ENCODE measurements around the gene PIGZ.
A peak's percentile ranks its signal among the peaks of the same experiment; 100 is the strongest.
"Not testable (repeated sequence)": the region's sequence is repeated elsewhere in the genome, so short reads cannot be mapped to it uniquely, and the experiment has no call there.

Gene PIGZ

DNA sequence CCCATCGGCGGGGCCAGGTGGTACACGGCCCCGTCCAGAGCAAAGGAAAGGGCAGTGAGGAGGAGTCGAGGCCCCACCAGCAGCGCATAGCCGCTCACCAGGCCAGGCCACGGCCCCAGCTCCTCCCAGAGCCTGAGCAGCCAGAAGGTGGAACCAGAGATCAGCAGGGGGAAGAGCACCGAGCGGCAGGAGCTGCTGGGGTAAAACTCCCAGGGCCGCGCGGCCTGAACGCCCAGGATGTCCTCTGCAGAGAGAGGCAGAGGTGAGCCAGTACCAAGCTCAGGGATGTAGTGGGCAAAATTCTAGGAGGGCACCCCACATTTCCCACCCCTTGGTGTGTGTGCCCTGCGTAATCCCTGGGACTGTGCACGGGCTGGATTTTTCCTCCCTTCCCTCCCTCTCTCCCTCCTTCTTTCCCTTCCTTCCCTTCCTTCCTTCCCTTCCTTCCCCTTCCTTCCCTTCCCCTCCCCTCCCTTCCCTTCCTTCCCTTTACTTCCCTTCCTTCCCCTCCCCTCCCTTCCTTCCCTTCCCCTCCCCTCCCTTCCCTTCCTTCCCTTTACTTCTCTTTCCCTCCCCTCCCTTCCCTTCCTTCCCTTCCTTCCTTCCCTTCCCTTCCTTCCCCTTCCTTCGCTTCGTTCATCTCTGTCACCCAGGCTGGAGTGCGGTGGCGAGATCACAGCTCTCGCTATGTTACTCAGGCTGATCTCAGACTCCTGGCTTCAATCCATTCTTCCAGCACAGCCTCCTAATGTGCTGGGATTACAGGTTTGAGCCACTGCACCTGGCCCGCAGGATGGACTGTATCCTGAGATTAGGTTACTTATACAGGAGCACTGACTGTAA, 20.0 kb downstream of the PIGZ start:
- no peak for DNase-seq

DNA sequence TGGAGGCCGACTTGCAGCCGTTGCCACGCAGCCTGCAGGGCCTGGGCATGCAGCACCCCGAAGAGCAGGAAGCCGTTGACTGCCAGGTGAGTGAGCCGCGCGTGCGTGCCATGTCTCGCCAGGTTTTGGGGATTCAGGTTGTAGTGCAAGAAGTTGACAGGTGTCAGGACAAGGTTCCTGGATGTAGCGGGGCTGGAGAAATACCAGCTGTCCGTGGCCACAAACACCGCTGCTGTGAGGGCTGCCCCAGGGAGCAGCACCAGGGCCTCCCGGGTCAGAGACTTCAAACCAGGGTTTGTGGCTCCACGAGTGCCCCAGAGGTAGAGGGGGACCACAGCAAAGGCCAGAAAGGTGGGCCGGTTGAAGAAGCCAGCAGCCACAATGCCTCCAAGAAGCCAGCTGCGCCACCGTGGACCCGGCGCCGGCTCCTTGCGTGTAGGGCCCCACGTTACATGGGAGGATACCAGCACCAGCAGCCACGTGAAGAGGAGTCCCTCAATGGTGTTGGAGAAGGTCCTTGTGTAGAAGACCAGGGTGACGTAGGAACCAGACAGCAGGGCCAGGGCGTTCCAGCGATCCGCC, 20.7 kb downstream of the PIGZ start:
- no peak for DNase-seq

DNA sequence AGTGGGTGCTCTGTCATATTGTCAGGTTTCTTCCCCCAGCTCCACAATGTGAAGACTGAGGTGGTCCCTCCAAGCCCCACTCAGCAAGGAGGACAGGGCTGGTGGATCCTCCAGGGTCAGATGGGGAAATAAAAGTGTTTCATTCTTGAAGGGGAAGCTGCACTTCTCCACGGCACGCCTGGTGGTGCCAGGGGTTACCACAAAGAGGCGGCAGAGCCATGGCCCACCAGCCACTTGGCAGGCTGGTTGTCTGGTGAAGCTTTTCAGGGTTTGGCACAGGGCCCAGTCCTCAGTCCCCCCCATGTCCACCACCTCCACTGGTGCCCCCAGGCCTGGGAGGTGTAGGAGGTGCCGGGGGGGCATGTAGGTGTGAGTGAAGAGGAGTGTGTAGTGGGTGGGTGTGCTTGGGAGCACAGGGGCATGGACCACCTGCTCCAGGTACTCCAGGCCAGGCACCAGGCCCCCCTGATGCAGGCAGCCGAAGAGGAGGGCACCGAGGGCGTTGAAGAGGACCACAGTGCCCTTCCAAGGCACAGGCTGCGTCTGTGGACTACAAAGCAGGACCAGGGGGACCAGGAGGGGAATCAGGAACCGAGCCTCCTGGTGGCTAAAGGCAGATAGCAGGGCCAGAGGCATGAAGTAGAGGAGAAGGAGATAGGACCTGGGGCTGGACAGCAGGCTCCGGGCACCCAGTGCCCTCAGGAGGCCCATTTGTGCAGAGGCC, 21.3 kb downstream of the PIGZ start:
- DNase-seq, result no peak

DNA sequence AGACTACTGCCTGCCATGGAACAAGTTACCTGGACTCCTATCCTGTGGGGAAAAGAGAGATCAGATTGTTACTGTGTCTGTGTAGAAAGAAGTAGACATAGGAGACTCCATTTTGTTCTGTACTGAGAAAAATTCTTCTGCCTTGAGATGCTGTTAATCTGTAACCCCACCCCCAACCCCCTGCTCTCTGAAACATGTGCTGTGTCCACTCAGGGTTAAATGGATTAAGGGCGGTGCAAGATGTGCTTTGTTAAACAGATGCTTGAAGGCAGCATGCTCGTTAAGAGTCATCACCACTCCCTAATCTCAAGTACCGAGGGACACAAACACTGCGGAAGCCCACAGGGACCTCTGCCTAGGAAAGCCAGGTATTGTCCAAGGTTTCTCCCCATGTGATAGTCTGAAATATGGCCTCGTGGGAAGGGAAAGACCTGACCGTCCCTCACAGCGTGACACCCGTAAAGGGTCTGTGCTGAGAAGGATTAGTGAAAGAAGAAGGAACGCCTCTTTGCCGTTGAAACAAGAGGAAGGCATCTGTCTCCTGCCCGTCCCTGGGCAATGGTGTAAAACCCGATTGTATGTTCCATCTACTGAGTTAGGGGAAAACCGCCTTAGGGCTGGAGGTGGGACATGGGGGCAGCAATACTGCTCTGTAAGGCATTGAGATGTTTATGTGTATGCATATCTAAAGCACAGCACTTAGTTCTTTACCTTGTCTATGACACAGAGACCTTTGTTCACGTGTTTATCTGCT, 24.4 kb downstream of the PIGZ start:
- DNase-seq, result not testable (repeated sequence)

DNA sequence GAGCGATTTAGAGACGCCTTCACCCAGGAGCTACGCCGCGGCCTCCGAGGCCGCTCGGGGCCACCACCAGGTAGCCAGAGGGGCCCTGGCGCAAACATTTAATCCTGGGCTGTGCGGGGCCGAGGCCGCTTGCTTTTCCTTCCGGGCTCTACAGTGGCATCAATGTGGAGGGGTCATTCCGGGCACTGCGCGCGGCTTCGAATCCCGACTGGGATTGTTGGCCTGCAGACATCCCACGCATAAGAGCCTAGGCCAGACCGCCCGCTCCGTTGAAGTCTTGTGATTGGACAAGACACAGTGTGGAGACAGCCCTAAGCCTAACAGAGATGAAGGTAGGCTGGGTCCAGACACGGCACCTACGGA, 25.7 kb downstream of the PIGZ start:
- no peak for DNase-seq

DNA sequence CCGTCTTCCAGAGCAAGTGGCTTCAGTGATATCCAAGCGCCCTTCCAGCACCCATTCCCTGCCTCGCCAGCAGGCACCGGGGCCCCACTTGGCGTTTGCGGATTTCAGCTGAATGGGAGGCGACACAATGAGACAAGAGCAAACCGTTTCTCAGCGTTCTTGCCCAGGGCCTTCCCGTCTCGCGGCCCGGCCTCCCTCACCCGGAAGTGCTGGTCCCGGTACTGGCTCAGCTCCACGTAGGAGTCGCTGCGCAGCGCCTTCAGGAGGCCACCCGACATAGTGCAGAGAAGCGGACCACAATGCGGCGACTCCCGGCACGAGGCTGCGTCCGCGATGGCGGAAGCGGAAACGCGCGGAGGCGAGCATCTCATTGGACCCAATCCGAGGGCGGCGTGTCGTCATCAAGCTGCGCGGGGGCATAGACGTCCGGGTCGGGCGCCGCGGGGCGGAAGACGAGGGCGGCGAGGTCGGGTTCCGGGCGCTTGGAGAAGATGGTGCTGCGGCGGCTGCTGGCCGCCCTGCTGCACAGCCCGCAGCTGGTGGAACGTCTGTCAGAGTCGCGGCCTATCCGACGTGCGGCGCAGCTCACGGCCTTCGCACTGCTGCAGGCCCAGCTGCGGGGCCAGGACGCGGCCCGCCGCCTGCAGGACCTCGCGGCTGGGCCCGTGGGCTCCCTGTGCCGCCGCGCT, 26.3 kb downstream of the PIGZ start, which contains the start of gene NCBP2:
Gene NCBP2, minus strand, starts transcription at position 303 of the 689 bp plus-strand sequence. Its CDS starts 25 bp downstream, at position 278.
- peak; percentile 95 to 98 for DNase-seq

DNA sequence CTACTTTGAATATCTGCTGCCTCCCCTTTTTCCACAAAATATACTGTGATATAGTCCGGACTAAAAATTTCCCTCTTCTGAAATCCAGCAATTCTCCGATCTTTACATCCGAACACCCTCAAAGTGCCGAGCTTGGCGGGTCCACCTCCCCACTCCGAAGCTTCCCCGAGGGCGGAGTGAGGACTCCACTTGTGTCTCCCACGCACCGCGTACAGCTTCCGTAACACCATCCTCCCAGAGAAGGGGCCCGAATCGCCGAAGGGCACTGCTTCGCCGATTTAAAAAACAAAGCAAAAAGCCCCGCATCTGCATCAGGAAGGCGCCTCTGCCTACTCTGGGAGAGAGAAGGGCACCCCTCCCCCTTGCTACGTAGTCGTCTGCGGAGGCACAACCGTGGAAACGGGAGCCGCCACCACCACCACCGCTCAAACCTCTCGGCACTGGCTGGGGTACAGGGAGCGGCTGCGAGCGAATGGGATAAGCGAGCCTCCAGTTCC, 26.9 kb downstream of the PIGZ start:
- no peak for DNase-seq

DNA sequence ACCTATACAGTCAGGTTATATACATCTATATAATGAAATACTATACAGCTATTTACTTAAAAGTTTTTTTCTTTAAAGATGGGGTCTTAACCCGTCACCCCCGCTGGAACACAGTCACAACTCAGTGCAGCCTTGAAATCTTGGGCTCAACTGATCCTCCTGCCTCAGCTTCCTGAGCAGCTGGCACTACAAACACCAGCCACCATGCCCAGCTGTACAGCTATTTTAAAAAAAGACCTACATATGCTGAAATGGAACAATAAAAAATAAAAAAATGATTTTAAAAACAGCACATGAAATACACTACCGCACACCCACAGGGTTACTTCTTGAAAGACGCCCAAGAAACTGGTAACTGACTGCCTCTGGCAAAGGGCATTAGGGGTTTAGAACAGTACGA, 30.1 kb downstream of the PIGZ start:
- no peak for DNase-seq

DNA sequence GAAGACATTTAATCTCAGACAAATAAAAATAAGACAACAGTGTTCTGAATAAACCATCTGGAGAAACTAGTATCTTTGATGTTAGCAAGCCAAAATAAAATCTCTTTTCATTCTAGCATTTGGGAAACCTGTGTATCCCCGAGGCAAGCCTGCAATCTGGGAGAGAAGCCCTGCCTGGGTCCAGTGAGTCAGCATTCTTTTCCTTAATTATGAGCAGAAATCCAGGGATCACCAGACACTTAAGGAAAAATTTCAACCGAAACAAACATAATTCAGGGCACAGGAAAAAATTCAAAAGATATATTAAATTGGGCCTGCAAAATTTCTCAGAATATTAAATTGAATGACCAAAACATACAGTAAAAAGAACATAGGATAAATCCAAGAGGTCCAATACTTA, 30.5 kb downstream of the PIGZ start:
- DNase-seq, result no peak

DNA sequence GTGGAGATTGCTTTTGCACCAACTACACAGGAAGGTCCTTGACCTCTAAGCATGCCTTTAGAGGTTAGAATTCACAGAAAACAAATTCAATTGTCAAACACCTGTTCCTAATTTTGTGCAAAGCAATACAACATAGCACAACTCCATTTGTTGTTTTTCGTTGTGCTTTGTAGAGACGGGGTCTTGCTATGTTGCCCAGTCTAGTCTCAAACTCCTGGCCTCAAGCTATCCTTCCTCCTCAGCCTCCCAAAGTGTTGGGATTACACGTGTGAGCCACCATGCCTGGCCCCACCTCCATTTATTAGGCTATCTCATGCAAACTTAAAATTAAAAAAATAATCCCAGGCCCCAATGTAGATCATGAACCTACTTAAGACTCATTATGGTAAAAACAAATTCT, 32.3 kb downstream of the PIGZ start:
- DNase-seq, result no peak

DNA sequence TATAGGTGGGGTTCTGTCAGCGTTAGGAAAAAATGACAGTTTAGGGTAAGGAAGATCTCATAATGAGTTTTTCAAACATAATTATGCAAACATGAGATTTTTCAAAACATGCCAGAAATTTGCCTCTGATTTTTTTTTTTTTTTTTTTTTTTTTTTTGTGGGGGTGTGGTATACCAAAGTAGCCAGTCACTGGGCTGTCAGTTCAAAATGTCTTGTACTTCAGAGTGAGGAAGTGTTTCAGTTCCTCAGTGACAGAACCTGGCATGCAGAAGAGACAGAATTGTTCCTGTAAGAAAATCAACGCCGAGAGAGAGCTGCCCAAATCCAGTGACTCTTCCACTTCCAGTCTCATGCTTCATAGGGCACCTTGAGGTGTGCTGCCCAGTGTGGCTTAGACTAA, 36.0 kb downstream of the PIGZ start:
- DNase-seq, result no peak

DNA sequence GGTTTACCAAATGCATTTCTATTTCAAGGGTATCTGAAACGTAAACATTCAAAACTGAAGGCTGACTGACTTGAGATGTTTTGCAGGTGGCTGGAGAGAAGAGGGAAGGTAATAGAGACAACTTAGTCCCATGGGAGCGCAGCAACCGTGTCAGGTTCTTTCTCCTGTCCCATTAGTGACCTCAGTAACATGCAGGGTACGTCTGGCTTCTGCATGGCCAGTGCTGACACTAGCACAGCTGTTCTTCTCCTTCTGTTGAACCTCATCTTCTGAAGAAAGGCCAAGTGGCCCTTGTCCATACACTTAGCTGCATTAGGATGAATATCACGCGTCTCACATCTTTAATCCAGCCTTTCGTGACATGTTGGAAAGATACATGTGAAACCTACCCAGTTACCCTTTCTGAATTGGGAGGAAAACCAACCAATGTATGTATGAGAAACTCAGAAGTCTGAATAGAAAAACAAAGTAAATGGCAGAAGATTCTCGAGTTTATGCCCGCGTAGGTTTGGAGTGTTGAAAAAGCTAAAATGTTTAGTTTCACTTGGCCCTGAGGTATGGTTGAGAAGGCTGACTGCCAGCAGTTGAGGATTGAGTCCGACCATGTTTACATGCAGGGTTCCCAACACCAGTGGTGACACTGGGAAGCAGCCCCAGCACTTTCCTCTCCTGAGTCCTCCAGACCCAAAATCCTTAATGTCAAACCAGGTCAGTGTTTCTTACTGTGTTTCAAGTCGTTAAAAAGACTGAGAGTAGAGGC, 36.6 kb downstream of the PIGZ start:
- no peak for DNase-seq

DNA sequence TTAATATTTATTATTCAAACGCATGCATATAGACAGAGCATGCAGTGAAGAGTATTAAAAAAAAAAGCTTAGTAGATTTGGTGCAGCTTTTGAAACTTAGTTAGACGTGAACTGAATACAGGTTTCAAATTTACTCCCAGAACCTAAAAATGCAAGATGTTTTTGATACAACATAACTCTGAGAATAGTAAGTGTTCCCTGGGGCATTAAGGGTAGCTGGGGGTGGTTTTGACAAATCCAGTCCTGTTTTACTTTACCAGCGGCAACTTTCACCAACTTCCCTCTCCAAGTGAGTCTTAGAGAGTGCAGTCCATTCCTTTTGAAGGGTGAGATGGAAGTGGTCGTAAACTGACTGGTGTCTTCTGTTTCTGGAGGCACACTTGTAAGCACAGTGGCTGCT, 37.5 kb downstream of the PIGZ start:
- no peak for DNase-seq

DNA sequence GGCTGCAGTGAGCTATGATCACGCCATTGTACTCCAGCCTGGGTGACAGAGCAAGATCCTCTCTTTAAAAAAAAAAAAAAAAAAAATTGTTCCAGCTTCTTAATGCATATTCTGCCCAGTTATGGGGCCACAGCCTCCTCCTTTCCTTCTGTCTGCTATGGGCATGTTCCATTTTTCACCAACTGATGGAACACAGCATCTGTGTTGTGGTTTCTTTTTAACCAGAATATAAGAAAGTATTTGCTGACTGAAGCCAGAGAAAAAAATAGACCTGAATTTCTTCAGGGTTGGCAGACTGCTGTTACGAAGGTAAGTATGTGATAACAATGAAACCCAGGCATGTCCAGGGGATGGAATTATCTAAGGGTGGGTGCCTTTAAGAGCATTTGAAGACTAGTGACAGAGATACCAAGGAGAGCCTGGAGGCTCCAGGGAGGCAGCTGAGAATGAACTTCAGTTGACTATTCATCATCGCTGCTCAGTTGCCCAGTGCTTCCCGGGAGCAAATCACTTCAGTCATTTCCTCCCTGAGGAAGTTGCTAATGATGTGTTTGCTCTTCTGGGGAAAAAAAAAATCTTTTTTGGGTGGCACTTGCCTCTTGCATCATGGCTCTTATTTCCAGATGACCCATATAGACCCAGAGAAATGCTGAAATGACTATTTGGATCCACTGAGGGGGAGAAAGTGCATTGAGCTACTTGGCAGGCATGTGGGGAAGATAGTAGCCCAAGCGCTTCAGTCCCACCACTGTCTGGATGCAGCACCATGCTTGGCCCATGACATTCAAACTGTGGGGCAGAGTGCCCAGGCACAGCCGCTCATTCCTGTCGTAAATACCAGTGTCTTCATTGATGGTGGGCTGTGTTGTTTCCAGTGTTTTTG, 40.8 kb downstream of the PIGZ start:
- DNase-seq, result no peak

DNA sequence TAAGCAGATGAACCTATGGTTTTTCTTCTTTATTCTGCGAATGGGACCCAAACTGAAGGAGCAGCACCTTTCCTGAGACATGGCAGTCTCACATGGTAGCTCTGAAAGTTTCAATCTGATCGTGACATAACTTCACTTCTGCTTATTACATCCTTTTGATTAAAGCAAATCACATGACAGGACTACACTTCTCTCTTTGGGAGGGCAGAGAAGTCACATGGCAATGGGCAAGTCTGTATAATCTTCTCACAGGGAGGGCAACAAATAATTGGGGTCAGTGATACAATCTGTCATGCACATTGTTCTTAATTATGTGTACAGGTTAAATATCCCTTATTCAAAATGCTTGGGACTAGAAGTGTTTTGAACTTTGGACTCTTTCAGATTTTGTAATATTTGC, 47.9 kb downstream of the PIGZ start:
- no peak for DNase-seq

DNA sequence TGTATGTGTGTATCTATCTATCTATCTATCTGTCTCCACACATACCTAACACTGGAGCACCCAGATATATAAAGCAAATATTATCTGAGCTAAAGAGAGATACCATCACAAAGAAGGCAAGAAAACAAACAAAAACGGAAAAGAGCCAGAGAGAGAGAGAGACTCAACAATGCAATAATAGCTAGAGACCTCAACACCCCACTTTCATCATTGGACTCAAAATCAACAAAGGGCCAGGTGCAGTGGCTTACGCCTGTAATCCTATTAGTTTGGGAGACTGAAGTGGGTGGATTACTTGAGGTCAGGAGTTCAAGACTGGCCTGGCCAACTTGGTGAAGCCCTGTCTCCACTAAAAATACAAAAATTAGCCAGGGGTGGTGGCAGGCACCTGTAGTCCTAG, 49.7 kb downstream of the PIGZ start:
- no peak for DNase-seq

DNA sequence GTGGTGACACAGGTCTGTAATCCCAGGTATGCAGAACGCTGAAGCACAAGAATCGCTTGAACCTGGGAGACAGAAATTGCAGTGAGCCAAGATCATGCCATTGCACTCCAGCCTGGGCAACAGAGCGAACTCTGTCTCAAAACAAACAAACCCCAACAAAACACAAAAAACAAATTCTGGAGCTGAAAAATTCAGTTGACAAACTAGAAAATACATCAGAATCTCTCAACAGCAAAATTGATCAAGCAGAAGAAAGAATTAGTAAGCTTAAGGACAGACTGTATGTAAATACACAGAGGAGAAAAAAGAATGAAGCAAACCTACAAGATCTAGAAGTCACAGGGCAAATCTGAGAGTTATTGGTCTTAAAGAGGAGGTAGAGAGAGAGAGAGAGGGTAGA, 51.6 kb downstream of the PIGZ start:
- no peak for DNase-seq

DNA sequence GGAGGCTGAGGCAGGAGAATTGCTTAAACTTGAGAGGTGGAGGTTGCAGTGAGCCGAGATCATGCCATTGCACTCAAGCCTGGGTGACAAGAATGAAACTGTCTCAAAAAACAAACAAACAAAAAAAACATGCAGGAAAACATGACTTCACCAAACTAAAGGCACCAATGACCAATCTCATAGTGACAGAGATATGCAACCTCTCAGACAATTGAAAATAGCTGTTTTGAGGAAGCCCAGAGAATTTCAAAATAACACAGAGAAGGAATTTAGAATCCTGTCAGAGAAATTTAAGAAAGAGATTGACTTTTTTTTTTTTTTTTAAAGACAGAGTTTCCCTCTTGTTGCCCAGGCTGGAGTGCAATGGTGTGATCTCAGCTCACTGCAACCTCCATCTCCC, 52.4 kb downstream of the PIGZ start:
- DNase-seq, result no peak

DNA sequence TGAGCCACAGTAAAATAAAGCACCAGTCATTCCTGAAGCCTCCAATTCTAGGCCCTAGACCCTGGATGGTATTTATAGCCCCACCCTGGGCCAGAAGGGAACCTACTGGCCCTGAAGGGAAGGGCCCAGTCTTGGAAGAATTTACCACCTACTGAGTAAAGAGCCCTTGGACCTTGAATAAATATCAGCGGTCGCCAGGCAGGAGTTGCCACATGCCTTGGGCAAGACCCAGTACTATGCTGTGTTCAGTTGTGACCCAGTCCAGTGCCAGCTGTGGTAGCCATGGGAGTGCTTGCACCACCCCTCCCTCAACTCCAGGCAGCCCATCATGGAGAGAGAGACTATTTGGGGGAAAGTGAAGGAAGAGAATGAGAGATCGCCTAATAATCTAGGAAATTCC, 53.3 kb downstream of the PIGZ start:
- no peak for DNase-seq

DNA sequence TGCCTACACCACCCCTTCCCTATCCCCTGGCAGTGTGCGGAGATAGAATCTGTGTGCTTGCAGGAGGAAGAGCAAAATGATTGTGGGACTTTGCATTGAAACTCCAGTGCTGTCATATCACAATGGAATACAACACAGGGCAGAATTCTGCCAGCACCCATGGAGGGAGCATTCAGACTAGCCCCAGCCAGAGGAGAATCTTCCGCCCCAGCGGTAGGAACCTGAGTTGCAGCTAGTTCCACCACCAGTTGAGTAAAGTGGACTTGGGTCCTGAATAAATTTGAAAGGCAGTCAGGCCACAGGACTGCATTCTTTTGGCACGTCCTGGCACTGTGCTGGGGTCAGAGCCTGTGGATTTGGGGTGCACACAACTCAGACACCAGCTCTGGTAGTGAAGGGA, 53.8 kb downstream of the PIGZ start:
- DNase-seq, result no peak

DNA sequence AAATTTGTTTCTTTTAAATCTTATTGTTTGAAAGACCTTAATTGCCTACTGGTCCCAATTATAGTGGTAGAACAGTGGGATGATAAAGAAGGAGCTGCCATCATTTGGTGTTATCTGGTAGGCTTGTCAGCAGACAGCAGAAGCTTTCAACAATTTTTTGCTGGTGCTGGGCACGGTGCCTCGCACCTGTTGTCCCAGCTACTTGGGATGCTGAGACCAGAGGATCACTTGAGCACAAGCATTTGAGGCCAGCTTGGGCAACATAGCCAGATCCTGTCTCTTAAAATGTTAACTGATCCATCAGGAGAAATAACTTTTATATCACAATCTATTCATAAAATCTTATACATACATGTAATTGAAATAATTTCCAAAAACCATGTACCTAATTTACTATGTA, 64.9 kb downstream of the PIGZ start:
- DNase-seq, result no peak

Measured in NCI-H1930 (cell line).